Measurements from ENCODE around the gene BATF3. TPM values are rescaled to one million over a fixed set of nuclear protein-coding genes. Genes with fewer than 3 reads are reported as not detected.

The BATF3 gene
- total and polyA plus RNA-seq, 9 of the 15 experiments (the other 6 are each of a cell fraction or from before 2014, with no cell fraction given) = 0.40 to 3.8 (median 2.0) TPM

DNA sequence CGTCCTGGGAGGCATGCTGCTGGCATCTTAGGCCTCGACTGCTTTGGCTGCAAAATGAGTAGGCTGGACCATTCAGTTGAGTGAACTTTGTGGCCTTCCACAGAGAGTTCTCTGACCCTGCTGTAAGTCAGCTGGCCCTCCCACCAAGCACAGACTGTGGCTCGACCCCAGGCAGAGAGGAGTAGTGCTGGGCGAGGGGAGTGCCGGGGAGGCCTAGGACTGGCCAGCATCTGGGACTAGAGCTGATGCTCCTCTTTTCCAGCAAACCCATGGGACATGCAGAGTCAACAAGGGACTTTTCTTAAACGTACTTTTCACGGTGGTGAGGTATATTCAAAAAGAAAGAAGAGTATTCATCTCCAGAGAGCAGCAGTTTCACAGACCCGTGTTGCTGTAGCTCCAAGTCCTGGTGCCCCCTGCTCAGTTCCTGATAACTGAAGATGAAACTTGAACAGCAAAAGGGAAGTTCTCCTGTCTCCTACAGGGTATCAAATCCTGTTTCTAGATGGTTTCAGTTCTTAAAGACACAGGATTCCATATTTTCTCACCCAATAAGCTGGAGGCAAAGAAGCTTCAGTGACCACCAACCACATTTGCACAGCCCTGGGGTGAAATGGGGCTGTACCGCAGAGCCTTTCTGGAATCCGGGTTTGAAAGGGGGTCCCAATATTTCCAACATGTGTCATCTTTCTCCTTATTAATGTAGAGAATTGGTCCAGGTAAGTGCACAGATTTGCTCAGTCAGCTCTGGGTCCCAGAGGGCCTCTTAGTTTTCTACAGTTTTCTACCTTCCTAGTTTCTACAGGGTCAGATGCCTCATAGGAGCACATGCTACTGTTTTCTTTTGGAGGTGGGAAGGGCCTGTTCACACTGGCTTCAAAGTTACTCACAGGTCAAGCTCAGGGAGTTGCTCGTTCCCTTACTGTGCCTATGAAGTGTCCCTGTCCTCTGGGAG, 20.9 kb downstream of the BATF3 start (continued):
- TF ChIP-seq, protein P1, sequence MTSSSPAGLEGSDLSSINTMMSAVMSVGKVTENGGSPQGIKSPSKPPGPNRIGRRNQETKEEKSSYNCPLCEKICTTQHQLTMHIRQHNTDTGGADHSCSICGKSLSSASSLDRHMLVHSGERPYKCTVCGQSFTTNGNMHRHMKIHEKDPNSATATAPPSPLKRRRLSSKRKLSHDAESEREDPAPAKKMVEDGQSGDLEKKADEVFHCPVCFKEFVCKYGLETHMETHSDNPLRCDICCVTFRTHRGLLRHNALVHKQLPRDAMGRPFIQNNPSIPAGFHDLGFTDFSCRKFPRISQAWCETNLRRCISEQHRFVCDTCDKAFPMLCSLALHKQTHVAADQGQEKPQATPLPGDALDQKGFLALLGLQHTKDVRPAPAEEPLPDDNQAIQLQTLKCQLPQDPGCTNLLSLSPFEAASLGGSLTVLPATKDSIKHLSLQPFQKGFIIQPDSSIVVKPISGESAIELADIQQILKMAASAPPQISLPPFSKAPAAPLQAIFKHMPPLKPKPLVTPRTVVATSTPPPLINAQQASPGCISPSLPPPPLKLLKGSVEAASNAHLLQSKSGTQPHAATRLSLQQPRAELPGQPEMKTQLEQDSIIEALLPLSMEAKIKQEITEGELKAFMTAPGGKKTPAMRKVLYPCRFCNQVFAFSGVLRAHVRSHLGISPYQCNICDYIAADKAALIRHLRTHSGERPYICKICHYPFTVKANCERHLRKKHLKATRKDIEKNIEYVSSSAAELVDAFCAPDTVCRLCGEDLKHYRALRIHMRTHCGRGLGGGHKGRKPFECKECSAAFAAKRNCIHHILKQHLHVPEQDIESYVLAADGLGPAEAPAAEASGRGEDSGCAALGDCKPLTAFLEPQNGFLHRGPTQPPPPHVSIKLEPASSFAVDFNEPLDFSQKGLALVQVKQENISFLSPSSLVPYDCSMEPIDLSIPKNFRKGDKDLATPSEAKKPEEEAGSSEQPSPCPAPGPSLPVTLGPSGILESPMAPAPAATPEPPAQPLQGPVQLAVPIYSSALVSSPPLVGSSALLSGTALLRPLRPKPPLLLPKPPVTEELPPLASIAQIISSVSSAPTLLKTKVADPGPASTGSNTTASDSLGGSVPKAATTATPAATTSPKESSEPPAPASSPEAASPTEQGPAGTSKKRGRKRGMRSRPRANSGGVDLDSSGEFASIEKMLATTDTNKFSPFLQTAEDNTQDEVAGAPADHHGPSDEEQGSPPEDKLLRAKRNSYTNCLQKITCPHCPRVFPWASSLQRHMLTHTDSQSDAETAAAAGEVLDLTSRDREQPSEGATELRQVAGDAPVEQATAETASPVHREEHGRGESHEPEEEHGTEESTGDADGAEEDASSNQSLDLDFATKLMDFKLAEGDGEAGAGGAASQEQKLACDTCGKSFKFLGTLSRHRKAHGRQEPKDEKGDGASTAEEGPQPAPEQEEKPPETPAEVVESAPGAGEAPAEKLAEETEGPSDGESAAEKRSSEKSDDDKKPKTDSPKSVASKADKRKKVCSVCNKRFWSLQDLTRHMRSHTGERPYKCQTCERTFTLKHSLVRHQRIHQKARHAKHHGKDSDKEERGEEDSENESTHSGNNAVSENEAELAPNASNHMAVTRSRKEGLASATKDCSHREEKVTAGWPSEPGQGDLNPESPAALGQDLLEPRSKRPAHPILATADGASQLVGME (CRISPR knock-in tag; IDR thresholded peaks at IDR 0.05) = no peak
- TF ChIP-seq ZNF445 (CRISPR knock-in tag; IDR thresholded peaks at IDR 0.05; ENCODE audit: low read depth) (no peak), TSC22D4 (tag; IDR thresholded peaks at IDR 0.05) (no peak), ZNF780A (CRISPR knock-in tag; IDR thresholded peaks at IDR 0.05) (no peak), BCL6 (CRISPR knock-in tag; IDR thresholded peaks at IDR 0.05) (no peak)
